CD4-positive, alpha-beta T cell (primary cell): Measurements from ENCODE around the gene SLC35E3. TPM values are rescaled to one million over a fixed set of nuclear protein-coding genes. Genes with fewer than 3 reads are reported as not detected.

Experiments used
- ATAC-seq: fragments of 200-7000 bp; cut with Tn5 transposase; one replicate; pipeline ENCODE4 v1.10.0; 2022; ENCODE audit warnings: mild to moderate bottlenecking; ENCODE audit not compliant: poor library complexity
- CTCF ChIA-PET: fragments of 350-600 bp; sonication (Branson Sonifier 250); formaldehyde crosslinking; loops from one replicate; lab custom pipeline; 2021; ENCODE audit warnings: antibody characterized with exemption, inconsistent platforms; lab: Charles Lee
- POLR2A ChIA-PET: fragments of 350-600 bp; sonication (Branson Sonifier 250); formaldehyde crosslinking; loops from one replicate; lab custom pipeline; 2021; ENCODE audit warnings: antibody characterized with exemption, inconsistent platforms; lab: Charles Lee
- DNase-seq, 14 experiments: peaks; one replicate each; pipeline ENCODE4 v3.0.0-alpha.2; 2013 to 2020; ENCODE audit warnings: mixed read lengths in 2 of 14
- H3K27ac ChIP-seq, 2 donors: one replicate each; pipeline versions ENCODE4 v1.5.1 to v1.7.0; 2013; ENCODE audit warnings: low read length in 2 of 2, low read depth in 1 of 2, mild to moderate bottlenecking in 1 of 2
- H3K27me3 ChIP-seq, 2 experiments: 1 replicate in 1 of 2; 2 replicates in 1 of 2; pipeline versions ENCODE4 v1.6.1 to v1.7.0; 2013; ENCODE audit warnings: low read length in 2 of 2, control low read depth in 1 of 2, mild to moderate bottlenecking in 1 of 2, moderate library complexity in 1 of 2; ENCODE audit not compliant: insufficient read depth in 2 of 2, control insufficient read depth in 1 of 2
- H3K36me3 ChIP-seq: one replicate; pipeline ENCODE4 v1.6.1; 2013; ENCODE audit warnings: low read length, control low read depth; ENCODE audit not compliant: insufficient read depth
- H3K4me1 ChIP-seq: one replicate; pipeline ENCODE4 v1.6.1; 2013; ENCODE audit warnings: low read length, control low read depth; ENCODE audit not compliant: insufficient read depth
- H3K4me3 ChIP-seq: one replicate; pipeline ENCODE4 v1.5.1; 2013; ENCODE audit warnings: mild to moderate bottlenecking, low read length, moderate library complexity
- H3K9me3 ChIP-seq, 2 experiments: 1 replicate in 1 of 2; 2 replicates in 1 of 2; pipeline versions ENCODE4 v1.6.1 to v1.7.0; 2013; ENCODE audit warnings: low read length in 2 of 2, mild to moderate bottlenecking in 2 of 2, control low read depth in 1 of 2, moderate library complexity in 1 of 2; ENCODE audit not compliant: control insufficient read depth in 1 of 2, insufficient read depth in 1 of 2
- H3K27ac Mint-ChIP-seq: one replicate; pipeline ENCODE4 v1.8.0; 2020; ENCODE audit warnings: mixed read lengths
- H3K27me3 Mint-ChIP-seq: one replicate; pipeline ENCODE4 v1.8.0; 2021; ENCODE audit warnings: mixed read lengths
- H3K36me3 Mint-ChIP-seq: one replicate; pipeline ENCODE4 v1.8.0; 2021; ENCODE audit warnings: low read depth, mixed read lengths
- H3K4me1 Mint-ChIP-seq: one replicate; pipeline ENCODE4 v1.8.0; 2021; ENCODE audit warnings: low read depth, mixed read lengths
- H3K4me3 Mint-ChIP-seq: one replicate; pipeline ENCODE4 v1.8.0; 2020; ENCODE audit warnings: mild to moderate bottlenecking, mixed read lengths
- H3K9me3 Mint-ChIP-seq: one replicate; pipeline ENCODE4 v1.8.0; 2020; ENCODE audit warnings: mixed read lengths
- intact Hi-C, 2 experiments: fragments of 100-400 bp; cut with DNase I in 1 of 2; cut with micrococcal nuclease in 1 of 2; formaldehyde crosslinking; loops; one replicate each; pipeline versions ENCODE4 v1.15.1 to v1.9.0; 2023 to 2025; cut with DNase I, micrococcal nuclease
- total RNA-seq, 174 experiments: library from RNA in 2 of 174; stranded (reverse) in 2 of 174; gene quantifications; one replicate each; pipeline ENCODE4 v1.2.3 and lab custom pipeline; 2021 to 2026
- TF ChIP-seq, protein P1 (sequence below): fragments of 200-600 bp; IDR thresholded peaks from one replicate; pipeline ENCODE4 v1.8.0; 2022; ENCODE audit warnings: antibody characterized with exemption, mild to moderate bottlenecking

SLC35E3 gene
- total RNA-seq, 2 experiments from 2014 or later, result 3.5 to 6.1 TPM

DNA sequence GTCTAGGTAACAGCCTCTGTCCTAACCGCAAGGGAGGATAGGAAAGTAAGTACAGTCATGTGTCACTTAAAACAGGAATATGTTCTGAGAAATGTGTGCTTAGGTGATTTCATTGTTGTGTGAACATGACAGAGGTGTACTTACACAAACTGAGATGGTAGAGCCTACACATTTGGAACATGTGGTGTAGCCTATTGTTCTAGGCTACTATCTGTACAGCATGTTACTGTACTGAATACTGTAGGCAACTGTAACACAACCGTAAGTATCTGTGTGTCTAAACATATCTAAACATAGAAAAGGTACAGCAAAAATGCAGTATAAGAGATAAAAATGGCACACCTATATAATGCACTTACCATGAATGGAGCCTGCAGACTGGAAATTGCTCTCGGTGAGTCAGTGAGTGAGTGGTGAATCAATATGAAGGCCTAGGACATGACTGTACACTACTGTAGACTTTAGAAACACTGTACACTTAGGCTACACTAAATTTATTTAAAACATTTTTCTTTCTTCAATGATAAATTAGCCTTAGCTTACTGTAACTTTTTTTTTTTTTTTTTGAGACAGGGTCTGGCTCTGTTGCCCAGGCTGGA, 48.8 kb downstream of the SLC35E3 start:
- H3K36me3 Mint-ChIP-seq, result no peaks in the 10 kb centered on the region
- no peaks in the 10 kb centered on the region for H3K4me1 Mint-ChIP-seq
- Histone ChIP-seq H3K36me3 (no peaks in the 10 kb centered on the region), H3K4me1 (no peaks in the 10 kb centered on the region), H3K27ac (no peak overlapping the region), H3K27me3 (no peaks in the 10 kb centered on the region), H3K9me3 (no peaks in the 10 kb centered on the region), H3K4me3 (no peak overlapping the region)
- intact Hi-C loops, result no loop called here
- no peak overlapping the region for H3K4me3 Mint-ChIP-seq
- ChIA-PET POLR2A (interaction anchor here (0.7 kb wide), 1 partner anchor 14 kb away, joined by 3 read pairs; no protein-coding TSS in a partner anchor), CTCF (no interaction called here)
- ATAC-seq (no peak), DNase-seq (no peak)
- TF ChIP-seq, protein P1, sequence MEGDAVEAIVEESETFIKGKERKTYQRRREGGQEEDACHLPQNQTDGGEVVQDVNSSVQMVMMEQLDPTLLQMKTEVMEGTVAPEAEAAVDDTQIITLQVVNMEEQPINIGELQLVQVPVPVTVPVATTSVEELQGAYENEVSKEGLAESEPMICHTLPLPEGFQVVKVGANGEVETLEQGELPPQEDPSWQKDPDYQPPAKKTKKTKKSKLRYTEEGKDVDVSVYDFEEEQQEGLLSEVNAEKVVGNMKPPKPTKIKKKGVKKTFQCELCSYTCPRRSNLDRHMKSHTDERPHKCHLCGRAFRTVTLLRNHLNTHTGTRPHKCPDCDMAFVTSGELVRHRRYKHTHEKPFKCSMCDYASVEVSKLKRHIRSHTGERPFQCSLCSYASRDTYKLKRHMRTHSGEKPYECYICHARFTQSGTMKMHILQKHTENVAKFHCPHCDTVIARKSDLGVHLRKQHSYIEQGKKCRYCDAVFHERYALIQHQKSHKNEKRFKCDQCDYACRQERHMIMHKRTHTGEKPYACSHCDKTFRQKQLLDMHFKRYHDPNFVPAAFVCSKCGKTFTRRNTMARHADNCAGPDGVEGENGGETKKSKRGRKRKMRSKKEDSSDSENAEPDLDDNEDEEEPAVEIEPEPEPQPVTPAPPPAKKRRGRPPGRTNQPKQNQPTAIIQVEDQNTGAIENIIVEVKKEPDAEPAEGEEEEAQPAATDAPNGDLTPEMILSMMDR, result no peak
- H3K27me3 Mint-ChIP-seq, result no peaks in the 10 kb centered on the region
- H3K27ac Mint-ChIP-seq, result no peak overlapping the region
- no peaks in the 10 kb centered on the region for H3K9me3 Mint-ChIP-seq

DNA sequence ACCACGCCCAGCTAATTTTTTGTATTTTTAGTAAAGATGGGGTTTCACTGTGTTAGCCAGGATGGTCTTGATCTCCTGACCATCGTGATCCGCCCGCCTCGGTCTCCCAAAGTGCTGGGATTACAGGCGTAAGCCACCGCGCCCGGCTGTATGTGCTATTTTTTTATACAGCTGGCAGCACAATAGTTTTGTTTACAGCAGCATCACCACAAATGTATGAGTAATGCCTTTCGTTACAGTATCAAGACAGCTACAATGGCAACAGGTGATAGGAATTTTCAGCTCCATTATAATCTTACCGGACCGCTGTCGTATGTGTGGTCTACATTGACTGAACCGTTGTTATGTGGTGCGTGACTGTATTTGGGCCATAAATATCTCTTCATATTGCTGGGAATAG, 50.4 kb downstream of the SLC35E3 start:
- TF ChIP-seq, protein P1, result no peak
- CTCF ChIA-PET, result interaction anchor here (2.4 kb wide), 1 partner anchor 11 kb away, joined by 8 read pairs; the partner anchor contains the start of gene MDM2

DNA sequence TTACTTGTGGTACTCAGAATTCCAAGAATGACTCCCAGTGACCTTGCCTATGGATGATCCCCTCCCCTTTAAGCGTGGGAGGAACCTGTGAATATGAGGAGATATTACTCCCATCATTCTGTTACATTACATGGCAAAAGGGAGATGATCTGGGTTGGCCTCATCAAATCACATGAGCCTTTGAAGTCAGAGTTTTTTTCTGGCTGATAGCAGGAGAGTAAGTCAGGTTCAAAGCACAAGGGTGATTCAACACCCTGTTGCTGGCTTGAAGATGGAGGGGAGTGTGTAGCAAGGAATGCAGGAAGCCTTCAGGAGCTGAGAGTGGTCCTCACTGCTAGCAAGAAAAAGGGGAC, 52.9 kb downstream of the SLC35E3 start:
- no peaks in the 10 kb centered on the region for H3K27me3 ChIP-seq
- H3K9me3 Mint-ChIP-seq, result no peaks in the 10 kb centered on the region
- no peaks in the 10 kb centered on the region for H3K4me1 Mint-ChIP-seq
- no peaks in the 10 kb centered on the region for H3K4me1 ChIP-seq
- H3K27me3 Mint-ChIP-seq, result no peaks in the 10 kb centered on the region
- H3K9me3 ChIP-seq, result no peaks in the 10 kb centered on the region
- ATAC-seq (no peak), DNase-seq (no peak)
- H3K36me3 Mint-ChIP-seq, result no peaks in the 10 kb centered on the region
- no peak overlapping the region for H3K4me3 ChIP-seq
- H3K27ac ChIP-seq, result no peak overlapping the region
- H3K27ac Mint-ChIP-seq, result no peak overlapping the region
- ChIA-PET CTCF (interaction anchor here (1.2 kb wide), 1 partner anchor 31 kb away, joined by 3 read pairs; no protein-coding TSS in a partner anchor), POLR2A (interaction anchor here (1.4 kb wide), 1 partner anchor 9 kb away, joined by 7 read pairs; the partner anchor contains the start of gene MDM2)
- H3K36me3 ChIP-seq, result no peaks in the 10 kb centered on the region
- H3K4me3 Mint-ChIP-seq, result no peak overlapping the region
- intact Hi-C loops, result no loop called here
- TF ChIP-seq, protein P1, result no peak

More for the DNA sequence above, 50.4 kb downstream of the SLC35E3 start:
- Histone ChIP-seq H3K4me1 (no peaks in the 10 kb centered on the region), H3K36me3 (no peaks in the 10 kb centered on the region), H3K27me3 (no peaks in the 10 kb centered on the region), H3K9me3 (no peaks in the 10 kb centered on the region), H3K4me3 (no peak overlapping the region), H3K27ac (no peak overlapping the region)
- no peak overlapping the region for H3K27ac Mint-ChIP-seq
- no peak overlapping the region for H3K4me3 Mint-ChIP-seq
- POLR2A ChIA-PET, result interaction anchor here (2.4 kb wide), 1 partner anchor 11 kb away, joined by 9 read pairs; the partner anchor contains the start of gene MDM2
- ATAC-seq (no peak), DNase-seq (no peak)
- H3K4me1 Mint-ChIP-seq, result no peaks in the 10 kb centered on the region
- H3K36me3 Mint-ChIP-seq, result no peaks in the 10 kb centered on the region
- H3K9me3 Mint-ChIP-seq, result no peaks in the 10 kb centered on the region
- intact Hi-C loops, result no loop called here
- no peaks in the 10 kb centered on the region for H3K27me3 Mint-ChIP-seq
